HEK293 (cell line): ENCODE measurements around the gene TRPV6.

ENCODE experiments used
- CTCF ChIA-PET: fragments of 350-600 bp; formaldehyde crosslinking; extraction: SDS; loops from one replicate; lab custom pipeline; 2021; ENCODE audit warnings: antibody characterized with exemption; lab: Yijun Ruan, JAX
- POLR2A ChIA-PET: fragments of 300-600 bp; formaldehyde crosslinking; extraction: SDS; loops from one replicate; lab custom pipeline; 2020; ENCODE audit warnings: antibody characterized with exemption, inconsistent platforms; lab: Yijun Ruan, JAX
- H3K27ac ChIP-seq: fragments of 200-500 bp; sonication (Bioruptor generic); 2 replicates; pipeline ENCODE4 v1.5.1; 2014; ENCODE audit warnings: low read depth, low read length, control low read depth, inconsistent platforms; ENCODE audit errors: extremely low read depth
- H3K36me3 ChIP-seq, 2 experiments: fragments of 200-500 bp in 1 of 2; sonication (Bioruptor generic) in 1 of 2; 1 replicate in 1 of 2; 2 replicates in 1 of 2; pipeline ENCODE4 v1.5.1; 2014 to 2017; ENCODE audit warnings: inconsistent platforms in 2 of 2, low read length in 2 of 2; ENCODE audit not compliant: control insufficient read depth in 2 of 2, insufficient read depth in 1 of 2
- H3K4me1 ChIP-seq: fragments of 200-500 bp; sonication (Bioruptor generic); 2 replicates; pipeline ENCODE4 v1.5.1; 2014; ENCODE audit warnings: mild to moderate bottlenecking, low read length, inconsistent platforms; ENCODE audit not compliant: control insufficient read depth, insufficient read depth
- H3K4me3 ChIP-seq: 2 replicates; pipeline ENCODE4 v1.5.1; 2011; ENCODE audit warnings: low read depth, mild to moderate bottlenecking, control low read depth, low read length, moderate library complexity
- H3K9me3 ChIP-seq: fragments of 200-500 bp; sonication (Bioruptor generic); 2 replicates; pipeline ENCODE4 v1.5.1; 2014; ENCODE audit warnings: low read depth, low read length, inconsistent platforms; ENCODE audit not compliant: control insufficient read depth, insufficient read depth
- ELK4 ChIP-seq: IDR thresholded peaks from 2 replicates; pipeline ENCODE4 v1.6.1; 2011; ENCODE audit warnings: mild to moderate bottlenecking, low read depth, low read length, borderline replicate concordance
- GFI1B ChIP-seq: fragments of 450-650 bp; formaldehyde crosslinking; IDR thresholded peaks from 2 replicates; pipeline ENCODE4 v1.5.1; 2016; ENCODE audit warnings: missing biosample characterization, missing genetic modification characterization
- KLF8 ChIP-seq: fragments of 450-650 bp; formaldehyde crosslinking; IDR thresholded peaks from 2 replicates; pipeline ENCODE4 v1.5.1; 2016; ENCODE audit warnings: missing biosample characterization, missing genetic modification characterization
- OSR2 ChIP-seq: fragments of 450-650 bp; formaldehyde crosslinking; IDR thresholded peaks from 2 replicates; pipeline ENCODE4 v1.5.1; 2016; ENCODE audit warnings: missing biosample characterization, missing genetic modification characterization
- PATZ1 ChIP-seq: fragments of 450-650 bp; formaldehyde crosslinking; IDR thresholded peaks from 2 replicates; pipeline ENCODE4 v1.5.1; 2016; ENCODE audit warnings: missing biosample characterization, missing genetic modification characterization
- SP2 ChIP-seq: fragments of 450-650 bp; formaldehyde crosslinking; IDR thresholded peaks from 2 replicates; pipeline ENCODE4 v1.5.1; 2016; ENCODE audit warnings: missing biosample characterization, missing genetic modification characterization
- YY1 ChIP-seq: fragments of 450-650 bp; formaldehyde crosslinking; IDR thresholded peaks from 2 replicates; pipeline ENCODE4 v1.5.1; 2018; ENCODE audit warnings: missing biosample characterization, missing genetic modification characterization
- ZBTB1 ChIP-seq: fragments of 450-650 bp; formaldehyde crosslinking; IDR thresholded peaks from 2 replicates; pipeline ENCODE4 v1.5.1; 2016; ENCODE audit warnings: missing biosample characterization, missing genetic modification characterization
- ZBTB26 ChIP-seq: fragments of 450-650 bp; formaldehyde crosslinking; optimal IDR thresholded peaks from 2 replicates; pipeline ENCODE3; 2016; ENCODE audit warnings: missing biosample characterization, mild to moderate bottlenecking, missing genetic modification characterization
- ZNF184 ChIP-seq: fragments of 450-650 bp; IDR thresholded peaks from 2 replicates; pipeline ENCODE4 v1.5.1; 2018; ENCODE audit warnings: missing biosample characterization, mild to moderate bottlenecking, missing genetic modification characterization
- ZNF211 ChIP-seq: fragments of 450-650 bp; formaldehyde crosslinking; IDR thresholded peaks from 2 replicates; pipeline ENCODE4 v1.5.1; 2016; ENCODE audit warnings: low read depth, missing biosample characterization, missing genetic modification characterization
- ZNF223 ChIP-seq: fragments of 450-650 bp; formaldehyde crosslinking; IDR thresholded peaks from 2 replicates; pipeline ENCODE4 v1.5.1; 2016; ENCODE audit warnings: missing biosample characterization, missing genetic modification characterization
- ZNF335 ChIP-seq: fragments of 450-650 bp; formaldehyde crosslinking; conservative IDR thresholded peaks from 2 replicates; pipeline ENCODE4 v1.5.1; 2016; ENCODE audit warnings: missing biosample characterization, missing genetic modification characterization
- ZNF362 ChIP-seq: fragments of 450-650 bp; formaldehyde crosslinking; IDR thresholded peaks from 2 replicates; pipeline ENCODE4 v1.5.1; 2016; ENCODE audit warnings: missing biosample characterization, missing genetic modification characterization
- ZNF555 ChIP-seq: fragments of 450-650 bp; formaldehyde crosslinking; conservative IDR thresholded peaks from 2 replicates; pipeline ENCODE4 v1.5.1; 2017; ENCODE audit warnings: missing biosample characterization, mild to moderate bottlenecking, missing genetic modification characterization, inconsistent platforms
- ZNF585B ChIP-seq: fragments of 450-650 bp; formaldehyde crosslinking; IDR thresholded peaks from 2 replicates; pipeline ENCODE4 v1.5.1; 2016; ENCODE audit warnings: missing biosample characterization, missing genetic modification characterization
- ZNF624 ChIP-seq: fragments of 450-650 bp; formaldehyde crosslinking; IDR thresholded peaks from 2 replicates; pipeline ENCODE4 v1.5.1; 2017; ENCODE audit warnings: missing biosample characterization, missing genetic modification characterization
- ZNF629 ChIP-seq: fragments of 450-650 bp; formaldehyde crosslinking; IDR thresholded peaks from 2 replicates; pipeline ENCODE4 v1.5.1; 2017; ENCODE audit warnings: missing biosample characterization, missing genetic modification characterization
- ZNF747 ChIP-seq: fragments of 450-650 bp; formaldehyde crosslinking; IDR thresholded peaks from 2 replicates; pipeline ENCODE4 v1.5.1; 2016; ENCODE audit warnings: missing biosample characterization, missing genetic modification characterization
- ZNF768 ChIP-seq: fragments of 450-650 bp; formaldehyde crosslinking; IDR thresholded peaks from 2 replicates; pipeline ENCODE4 v1.5.1; 2018; ENCODE audit warnings: missing biosample characterization, mild to moderate bottlenecking, missing genetic modification characterization
- ZNF830 ChIP-seq: fragments of 450-650 bp; IDR thresholded peaks from 2 replicates; pipeline ENCODE4 v1.5.0; 2018; ENCODE audit warnings: missing biosample characterization, missing genetic modification characterization, low read depth, mild to moderate bottlenecking, moderate library complexity
- ZNF837 ChIP-seq: fragments of 450-650 bp; formaldehyde crosslinking; IDR thresholded peaks from 2 replicates; pipeline ENCODE4 v1.5.1; 2016; ENCODE audit warnings: missing biosample characterization, missing genetic modification characterization
- ZSCAN5A ChIP-seq: fragments of 450-650 bp; formaldehyde crosslinking; IDR thresholded peaks from 2 replicates; pipeline ENCODE4 v1.5.1; 2016; ENCODE audit warnings: missing biosample characterization, missing genetic modification characterization

TRPV6 gene

GRCh38 chr7:142896151-142896550 lies 10.6 kb upstream of the TRPV6 start:
- H3K27ac ChIP-seq = no peak overlapping the region
- TF ChIP-seq OSR2 (tag by site-specific recombination) (no peak), ZNF211 (no peak), ZNF629 (tag by site-specific recombination) (no peak), ZBTB26 (tag by site-specific recombination) (no peak), ZNF768 (tag by site-specific recombination) (no peak), ZNF747 (tag by site-specific recombination) (no peak), ZNF184 (tag by site-specific recombination) (no peak), YY1 (tag by site-specific recombination) (no peak)
- H3K4me3 ChIP-seq = no peak overlapping the region
- ChIA-PET POLR2A (no interaction called here), CTCF (interaction anchor here (0.9 kb wide), 1 partner anchor 23 kb away, joined by 4 read pairs; no protein-coding TSS in a partner anchor)
- H3K9me3 ChIP-seq = no peaks in the 10 kb centered on the region
- no peaks in the 10 kb centered on the region for H3K4me1 ChIP-seq
- H3K36me3 ChIP-seq = no peaks in the 10 kb centered on the region

GRCh38 chr7:142894985-142895593 lies 9.5 kb upstream of the TRPV6 start:
- ChIA-PET POLR2A (no interaction called here), CTCF (interaction anchor here (1.5 kb wide), 1 partner anchor 14 kb away, joined by 9 read pairs; no protein-coding TSS in a partner anchor)
- Histone ChIP-seq H3K4me1 (no peaks in the 10 kb centered on the region), H3K9me3 (no peaks in the 10 kb centered on the region), H3K4me3 (no peak overlapping the region), H3K27ac (no peak overlapping the region), H3K36me3 (no peaks in the 10 kb centered on the region)
- TF ChIP-seq ZSCAN5A (tag by site-specific recombination) = no peak
- TF ChIP-seq ZNF211 = no peak
- no peak for TF ChIP-seq ZNF555
- TF ChIP-seq ZNF624 (tag by site-specific recombination) = no peak
- no peak for TF ChIP-seq ZNF830 (tag by site-specific recombination)
- no peak for TF ChIP-seq ZBTB1 (tag by site-specific recombination)
- no peak for TF ChIP-seq GFI1B (tag by site-specific recombination)
- no peak for TF ChIP-seq ZNF184 (tag by site-specific recombination)
- TF ChIP-seq SP2 (tag by site-specific recombination) = no peak
- no peak for TF ChIP-seq ELK4
- no peak for TF ChIP-seq ZNF223 (tag by site-specific recombination)
- TF ChIP-seq ZNF335 (tag by site-specific recombination) = no peak
- TF ChIP-seq KLF8 (tag by site-specific recombination) = no peak
- TF ChIP-seq ZNF362 (tag by site-specific recombination) = no peak
- TF ChIP-seq PATZ1 = no peak
- TF ChIP-seq ZNF585B = no peak
- no peak for TF ChIP-seq ZNF837 (tag by site-specific recombination)
